PC-3 (cell line): ENCODE measurements around the gene SLC15A3. TPM values are rescaled to one million over a fixed set of nuclear protein-coding genes. Genes with fewer than 3 reads are reported as not detected.

Experiments used
- ATAC-seq: fragments of 200-7000 bp; cut with Tn5 transposase; 2 replicates; pipeline ENCODE4 v1.9.1; 2020; ENCODE audit warnings: mild to moderate bottlenecking, moderate library complexity
- BruUV-seq: library from RNA; stranded (reverse); fragments of 400-500 nt; replicated peaks from 2 replicates; lab custom pipeline; 2021; lab: Mats Ljungman, UMichigan
- CTCF ChIA-PET: fragments of 300-600 bp; sonication (Branson Sonifier 250); formaldehyde crosslinking; loops from one replicate; lab custom pipeline; 2022; ENCODE audit warnings: antibody characterized with exemption; lab: Charles Lee
- POLR2A ChIA-PET: fragments of 300-600 bp; sonication (Branson Sonifier 250); formaldehyde crosslinking; loops from one replicate; lab custom pipeline; 2022; ENCODE audit warnings: antibody characterized with exemption; ENCODE audit not compliant: unreplicated experiment; lab: Charles Lee
- DNase-seq: peaks from one replicate; pipeline ENCODE4 v3.0.0-alpha.2; 2015
- H2AFZ ChIP-seq: fragments of 300-600 bp; sonication (generic); 2 replicates; pipeline ENCODE4 v1.6.0; 2016; ENCODE audit warnings: antibody characterized with exemption, low read length
- H3F3A ChIP-seq: fragments of 300-600 bp; sonication (generic); one replicate; pipeline ENCODE4 v1.6.0; 2017; ENCODE audit warnings: antibody characterized with exemption, low read length, control low read depth, mild to moderate bottlenecking; ENCODE audit not compliant: unreplicated experiment
- H3K27ac ChIP-seq: fragments of 300-600 bp; sonication (generic); 2 replicates; pipeline ENCODE4 v1.5.1; 2016; ENCODE audit warnings: mild to moderate bottlenecking, low read length
- H3K27me3 ChIP-seq: fragments of 300-600 bp; sonication (generic); 2 replicates; pipeline ENCODE4 v1.6.1; 2016; ENCODE audit warnings: low read length, mixed read lengths
- H3K36me3 ChIP-seq: fragments of 300-600 bp; sonication (generic); 2 replicates; pipeline ENCODE4 v1.6.1; 2016; ENCODE audit warnings: low read depth, mixed run types, low read length, mixed read lengths
- H3K4me1 ChIP-seq: fragments of 300-600 bp; sonication (generic); 2 replicates; pipeline ENCODE4 v1.5.1; 2016; ENCODE audit warnings: low read length; ENCODE audit not compliant: insufficient read depth
- H3K4me2 ChIP-seq: fragments of 300-600 bp; sonication (generic); 2 replicates; pipeline ENCODE4 v1.6.0; 2016; ENCODE audit warnings: low read length
- H3K4me3 ChIP-seq: fragments of 300-600 bp; sonication (generic); 2 replicates; pipeline ENCODE4 v1.5.1; 2016; ENCODE audit warnings: mild to moderate bottlenecking, low read length, mixed read lengths
- H3K79me2 ChIP-seq: fragments of 300-600 bp; sonication (generic); 2 replicates; pipeline ENCODE4 v1.6.1; 2017; ENCODE audit warnings: low read length, mixed read lengths
- H3K9ac ChIP-seq: fragments of 300-600 bp; sonication (generic); 2 replicates; pipeline ENCODE4 v1.6.0; 2016; ENCODE audit warnings: mild to moderate bottlenecking, low read length
- H3K9me2 ChIP-seq: fragments of 300-600 bp; sonication (generic); replicated peaks from 2 replicates; pipeline ENCODE4 v1.6.1; 2016; ENCODE audit warnings: mixed run types, low read length, mixed read lengths
- H3K9me3 ChIP-seq: fragments of 300-600 bp; sonication (generic); 2 replicates; pipeline ENCODE4 v1.6.1; 2016; ENCODE audit warnings: low read length, mixed read lengths
- H4K20me1 ChIP-seq: fragments of 300-600 bp; sonication (generic); 2 replicates; pipeline ENCODE4 v1.6.1; 2016; ENCODE audit warnings: low read length, mixed read lengths
- CTCF ChIP-seq: fragments of 300-600 bp; sonication (generic); conservative IDR thresholded peaks from 2 replicates; pipeline ENCODE4 v1.5.1; 2017; ENCODE audit warnings: antibody characterized with exemption, low read depth, mild to moderate bottlenecking, low read length
- EZH2 ChIP-seq: fragments of 300-600 bp; sonication (generic); IDR thresholded peaks from one replicate; pipeline ENCODE4 v1.6.1; 2017; ENCODE audit warnings: antibody characterized with exemption, mild to moderate bottlenecking, low read length; ENCODE audit not compliant: unreplicated experiment
- EZH2phosphoT487 ChIP-seq: fragments of 300-600 bp; sonication (generic); IDR thresholded peaks from 2 replicates; pipeline ENCODE4 v1.6.1; 2018; ENCODE audit warnings: mild to moderate bottlenecking, antibody characterized with exemption, low read length, borderline replicate concordance
- intact Hi-C: fragments of 100-400 bp; cut with micrococcal nuclease; formaldehyde crosslinking; loops from 2 replicates; pipeline ENCODE4 v1.9.0; 2023
- total RNA-seq: library from RNA; depleted of rRNA; stranded (reverse); fragments of >200 nt; gene quantifications from 2 replicates; pipeline ENCODE4 v1.2.3, GENCODE V29; 2014

Gene SLC15A3
- total RNA-seq, 1 experiment from 2014 or later, result not detected

GRCh38 chr11:60982184-60982583 lies 30.2 kb upstream of the SLC15A3 start:
- Histone ChIP-seq H3K79me2 (no peaks in the 10 kb centered on the region), H3K4me3 (no peak overlapping the region), H3K4me2 (no peak overlapping the region), H3K27me3 (0 out of 2 replicates have a peak, but pooled peaks cover 4% of the 10 kb centered on the region), H3K36me3 (no peaks in the 10 kb centered on the region), H2AFZ (no peak overlapping the region), H4K20me1 (no peaks in the 10 kb centered on the region), H3K9ac (no peak overlapping the region), H3K4me1 (peaks cover 16% of the 10 kb centered on the region), H3K9me3 (no peaks in the 10 kb centered on the region), H3K9me2 (no peaks in the 10 kb centered on the region), H3K27ac (no peak overlapping the region), H3F3A (no peaks in the 10 kb centered on the region)
- DNase-seq (no peak), ATAC-seq (no peak)
- CTCF ChIA-PET, result no interaction called here
- no peak for TF ChIP-seq CTCF
- TF ChIP-seq EZH2, result no peak
- TF ChIP-seq EZH2phosphoT487, result no peak
- intact Hi-C loops, result no loop called here
- BruUV-seq, result no TSS peak
- POLR2A ChIA-PET, result no interaction called here

- intact Hi-C loops, result no loop called here
- BruUV-seq, result no TSS peak
- Histone ChIP-seq H3K4me1 (peaks cover 11% of the 10 kb centered on the region), H3K9ac (no peak overlapping the region), H4K20me1 (no peaks in the 10 kb centered on the region), H3K4me3 (no peak overlapping the region), H2AFZ (no peak overlapping the region), H3K27me3 (0 out of 2 replicates have a peak, but pooled peaks cover 4% of the 10 kb centered on the region), H3K9me2 (no peaks in the 10 kb centered on the region), H3K27ac (no peak overlapping the region), H3K4me2 (no peak overlapping the region), H3F3A (no peaks in the 10 kb centered on the region), H3K79me2 (no peaks in the 10 kb centered on the region), H3K9me3 (no peaks in the 10 kb centered on the region), H3K36me3 (no peaks in the 10 kb centered on the region)
- CTCF ChIA-PET, result no interaction called here
- POLR2A ChIA-PET, result no interaction called here
- no peak for TF ChIP-seq EZH2
- TF ChIP-seq CTCF, result no peak
- no peak for TF ChIP-seq EZH2phosphoT487
- ATAC-seq (no peak), DNase-seq (no peak)
Measured at GRCh38 chr11:60981515-60981914, 29.5 kb upstream of the SLC15A3 start.

GRCh38 chr11:60978546-60979380 lies 26.8 kb upstream of the SLC15A3 start:
- Histone ChIP-seq H3F3A (no peaks in the 10 kb centered on the region), H3K36me3 (no peaks in the 10 kb centered on the region), H3K9ac (no peak overlapping the region), H3K79me2 (no peaks in the 10 kb centered on the region), H3K27me3 (0 out of 2 replicates have a peak, but pooled peaks cover 4% of the 10 kb centered on the region), H3K27ac (no peak overlapping the region), H3K9me2 (no peaks in the 10 kb centered on the region), H3K4me1 (no peaks in the 10 kb centered on the region), H2AFZ (no peak overlapping the region), H3K4me3 (no peak overlapping the region), H3K4me2 (no peak overlapping the region), H3K9me3 (no peaks in the 10 kb centered on the region), H4K20me1 (no peaks in the 10 kb centered on the region)
- DNase-seq (no peak), ATAC-seq (no peak)
- intact Hi-C loops, result no loop called here
- POLR2A ChIA-PET, result no interaction called here
- BruUV-seq, result no TSS peak
- TF ChIP-seq EZH2 (no peak), EZH2phosphoT487 (no peak), CTCF (no peak)
- CTCF ChIA-PET, result no interaction called here
